ENCODE measurements around the gene CTDSP1. TPM values are rescaled to one million over a fixed set of nuclear protein-coding genes. Genes with fewer than 3 reads are reported as not detected.

Gene CTDSP1
- total RNA-seq, 1 donor = 59.7 TPM

DNA sequence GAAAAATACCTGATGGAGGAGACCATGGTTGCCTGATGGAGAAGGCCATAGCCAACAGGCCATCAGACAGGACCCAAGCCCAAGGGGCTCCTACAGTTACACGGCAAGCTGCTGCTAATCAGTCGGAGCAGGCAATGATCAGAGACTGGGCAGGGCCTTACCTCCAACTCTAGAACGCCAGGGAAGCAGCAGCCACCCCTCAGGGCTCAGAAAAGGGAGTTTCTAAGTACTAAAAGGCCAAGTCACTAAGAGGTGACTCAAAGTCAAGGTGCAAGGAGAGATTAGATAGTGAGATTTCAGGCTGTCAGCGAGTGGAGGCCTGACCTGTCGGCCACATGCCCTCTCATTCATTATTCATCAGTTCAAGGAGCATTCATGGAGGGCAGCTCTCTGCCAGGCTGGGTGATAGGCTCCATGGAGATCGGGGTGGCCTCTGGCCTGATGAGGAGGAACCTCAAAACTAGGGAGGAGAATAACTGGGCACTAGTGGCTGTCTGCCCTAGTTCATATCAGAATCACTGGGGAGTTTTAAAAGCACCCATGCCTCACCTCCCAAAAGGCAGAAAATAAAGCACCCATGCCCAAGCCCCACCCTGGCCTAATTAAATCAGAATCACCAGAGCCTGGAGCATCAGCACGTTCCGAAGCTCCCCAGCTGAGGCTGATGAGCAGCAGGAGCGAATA, 22.9 kb downstream of the CTDSP1 start:
- no peaks in the 10 kb centered on the region for H3K9me3 ChIP-seq (ENCODE audit: low read depth, low read length)
- H3K4me3 ChIP-seq (ENCODE audit: low read length) = no peak overlapping the region
- no peaks in the 10 kb centered on the region for H3K4me1 ChIP-seq (ENCODE audit: insufficient read depth, low read length)
- no peaks in the 10 kb centered on the region for H3K27me3 ChIP-seq (ENCODE audit: insufficient read depth, low read length)

DNA sequence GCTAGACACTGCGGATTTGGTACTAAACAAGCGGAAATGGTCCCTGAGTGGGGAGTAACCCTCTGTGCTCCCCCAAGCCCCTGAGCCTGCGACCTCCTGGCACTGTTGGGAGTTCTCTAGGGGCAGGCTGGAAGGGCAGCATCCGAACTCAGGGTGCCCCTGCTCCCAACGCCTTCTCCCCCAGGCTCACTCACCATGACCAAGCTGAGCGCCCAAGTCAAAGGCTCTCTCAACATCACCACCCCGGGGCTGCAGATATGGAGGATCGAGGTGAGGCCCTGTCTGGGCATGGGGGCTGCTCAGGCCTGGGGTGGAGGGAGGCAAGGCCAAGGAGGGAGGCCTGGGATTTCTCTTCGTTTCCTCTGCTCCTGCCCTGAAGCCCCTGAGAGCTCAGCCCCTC, 23.9 kb downstream of the CTDSP1 start:
- Histone ChIP-seq H3K4me3 (ENCODE audit: low read length) (no peak overlapping the region), H3K27me3 (ENCODE audit: insufficient read depth, low read length) (no peaks in the 10 kb centered on the region), H3K4me1 (ENCODE audit: insufficient read depth, low read length) (no peaks in the 10 kb centered on the region), H3K9me3 (ENCODE audit: low read depth, low read length) (no peaks in the 10 kb centered on the region)

DNA sequence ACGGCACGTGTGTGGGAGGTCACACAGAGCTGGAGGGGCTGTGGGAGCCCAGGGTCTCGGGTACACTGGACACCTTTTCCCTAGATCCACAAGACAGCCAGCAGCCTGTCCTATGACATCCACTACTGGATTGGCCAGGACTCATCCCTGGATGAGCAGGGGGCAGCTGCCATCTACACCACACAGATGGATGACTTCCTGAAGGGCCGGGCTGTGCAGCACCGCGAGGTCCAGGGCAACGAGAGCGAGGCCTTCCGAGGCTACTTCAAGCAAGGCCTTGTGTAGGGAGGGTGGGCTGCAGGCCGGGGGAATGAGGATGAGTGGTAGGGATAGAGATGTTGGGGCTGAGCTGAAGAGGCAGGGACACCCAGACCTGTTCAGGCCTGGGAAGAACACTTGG, 25.9 kb downstream of the CTDSP1 start:
- Histone ChIP-seq H3K4me3 (ENCODE audit: low read length) (no peak overlapping the region), H3K27me3 (ENCODE audit: insufficient read depth, low read length) (no peaks in the 10 kb centered on the region), H3K4me1 (ENCODE audit: insufficient read depth, low read length) (no peaks in the 10 kb centered on the region), H3K9me3 (ENCODE audit: low read depth, low read length) (no peaks in the 10 kb centered on the region)

DNA sequence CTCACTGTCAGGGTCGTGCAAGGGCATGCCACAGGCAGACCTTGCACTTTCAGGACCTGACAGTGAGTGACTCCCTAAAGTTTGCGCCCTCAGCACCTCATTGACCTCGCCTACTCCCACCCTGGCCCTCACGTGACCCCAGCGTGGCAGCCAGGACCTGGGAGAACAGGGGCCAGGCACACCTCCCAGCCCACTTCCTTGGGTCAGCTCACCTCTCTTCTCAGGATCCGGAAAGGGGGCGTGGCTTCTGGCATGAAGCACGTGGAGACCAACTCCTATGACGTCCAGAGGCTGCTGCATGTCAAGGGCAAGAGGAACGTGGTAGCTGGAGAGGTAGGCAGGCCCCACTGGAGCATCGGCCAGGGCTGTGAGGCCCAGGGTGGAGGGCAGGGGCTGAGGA, 28.1 kb downstream of the CTDSP1 start:
- H3K4me3 ChIP-seq (ENCODE audit: low read length) = no peak overlapping the region
- H3K9me3 ChIP-seq (ENCODE audit: low read depth, low read length) = no peaks in the 10 kb centered on the region
- no peaks in the 10 kb centered on the region for H3K4me1 ChIP-seq (ENCODE audit: insufficient read depth, low read length)
- H3K27me3 ChIP-seq (ENCODE audit: insufficient read depth, low read length) = no peaks in the 10 kb centered on the region

DNA sequence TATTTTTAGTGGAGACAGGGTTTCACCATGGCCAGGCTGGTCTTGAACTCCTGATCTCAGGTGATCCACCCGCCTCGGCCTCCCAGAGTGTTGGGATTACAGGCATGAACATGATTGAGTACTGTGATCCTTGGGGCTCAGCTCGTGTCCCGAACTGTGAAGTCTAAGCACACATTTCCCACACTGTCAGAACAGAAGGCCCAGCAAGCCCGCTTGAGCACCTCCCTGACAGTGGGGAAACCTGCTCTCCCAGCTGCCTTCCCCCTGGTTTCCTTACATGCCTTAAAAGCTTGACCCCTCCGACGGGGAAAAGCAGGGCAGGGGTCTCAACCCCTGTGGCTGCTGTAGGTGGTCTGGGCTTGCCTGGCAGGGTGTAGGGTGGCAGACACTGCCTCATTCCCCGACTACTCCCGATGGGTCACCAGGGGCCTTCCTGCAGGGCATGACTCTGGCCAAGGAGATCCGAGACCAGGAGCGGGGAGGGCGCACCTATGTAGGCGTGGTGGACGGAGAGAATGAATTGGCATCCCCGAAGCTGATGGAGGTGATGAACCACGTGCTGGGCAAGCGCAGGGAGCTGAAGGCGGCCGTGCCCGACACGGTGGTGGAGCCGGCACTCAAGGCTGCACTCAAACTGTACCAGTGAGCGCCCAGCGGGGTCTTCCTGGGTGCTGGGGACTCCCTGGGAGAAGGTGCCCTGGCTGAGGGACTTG, 29.3 kb downstream of the CTDSP1 start:
- Histone ChIP-seq H3K4me1 (ENCODE audit: insufficient read depth, low read length) (no peaks in the 10 kb centered on the region), H3K27me3 (ENCODE audit: insufficient read depth, low read length) (no peaks in the 10 kb centered on the region), H3K4me3 (ENCODE audit: low read length) (no peak overlapping the region), H3K9me3 (ENCODE audit: low read depth, low read length) (no peaks in the 10 kb centered on the region)

DNA sequence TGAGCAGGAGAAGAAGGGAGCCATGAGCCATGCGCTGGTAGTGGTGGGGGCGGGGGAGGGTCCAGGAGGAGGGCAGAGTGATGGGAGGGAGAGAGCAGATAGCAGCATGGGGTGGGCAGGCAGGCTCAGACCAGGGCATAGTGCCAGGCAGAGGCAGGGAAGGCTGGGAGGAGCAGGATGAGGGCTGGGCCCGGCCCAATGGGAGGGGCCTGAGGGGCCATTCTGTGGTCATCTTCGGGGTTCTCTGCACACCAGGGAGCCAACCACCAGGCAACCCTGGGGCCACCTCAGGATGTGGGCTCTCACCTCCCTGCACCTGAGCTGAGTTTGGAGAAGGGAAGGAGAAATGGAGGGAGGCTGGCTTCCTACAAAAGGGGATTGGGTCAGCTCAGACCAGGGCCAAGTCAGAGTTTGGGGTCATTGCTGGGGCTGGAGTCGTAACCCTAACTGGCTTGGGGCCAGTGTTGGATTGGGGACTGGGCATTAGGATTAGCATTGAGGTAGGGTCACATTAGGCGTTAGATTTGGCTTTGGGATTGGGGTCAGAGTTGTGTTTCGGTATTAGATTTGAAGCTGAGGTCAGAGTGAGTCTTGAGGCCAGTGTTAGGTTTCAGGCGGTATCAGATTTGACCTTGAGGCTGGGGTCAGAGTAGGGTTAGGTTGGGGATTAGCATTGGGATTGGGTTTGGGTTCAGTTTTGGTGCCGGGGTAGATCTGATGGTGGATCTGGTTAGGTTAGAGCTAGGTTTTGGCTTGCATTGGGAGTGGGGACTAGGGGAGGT, 30.4 kb downstream of the CTDSP1 start:
- Histone ChIP-seq H3K27me3 (ENCODE audit: insufficient read depth, low read length) (no peaks in the 10 kb centered on the region), H3K4me3 (ENCODE audit: low read length) (no peak overlapping the region), H3K9me3 (ENCODE audit: low read depth, low read length) (no peaks in the 10 kb centered on the region), H3K4me1 (ENCODE audit: insufficient read depth, low read length) (no peaks in the 10 kb centered on the region)

DNA sequence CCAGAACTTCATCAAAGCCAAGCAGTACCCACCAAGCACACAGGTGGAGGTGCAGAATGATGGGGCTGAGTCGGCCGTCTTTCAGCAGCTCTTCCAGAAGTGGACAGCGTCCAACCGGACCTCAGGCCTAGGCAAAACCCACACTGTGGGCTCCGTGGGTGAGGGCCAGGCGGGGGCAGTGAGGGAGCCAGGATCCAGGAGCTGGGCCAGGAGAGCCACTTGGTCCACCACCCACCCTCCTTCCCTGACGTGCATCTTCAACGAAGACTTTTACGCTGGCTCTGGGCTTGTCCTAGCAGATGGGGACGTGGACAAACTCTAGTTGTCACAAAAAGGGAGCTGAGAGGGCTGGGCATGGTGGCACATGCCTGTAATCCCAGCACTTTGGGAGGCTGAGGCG, 31.1 kb downstream of the CTDSP1 start:
- Histone ChIP-seq H3K4me3 (ENCODE audit: low read length) (no peak overlapping the region), H3K9me3 (ENCODE audit: low read depth, low read length) (no peaks in the 10 kb centered on the region), H3K4me1 (ENCODE audit: insufficient read depth, low read length) (no peaks in the 10 kb centered on the region), H3K27me3 (ENCODE audit: insufficient read depth, low read length) (no peaks in the 10 kb centered on the region)

DNA sequence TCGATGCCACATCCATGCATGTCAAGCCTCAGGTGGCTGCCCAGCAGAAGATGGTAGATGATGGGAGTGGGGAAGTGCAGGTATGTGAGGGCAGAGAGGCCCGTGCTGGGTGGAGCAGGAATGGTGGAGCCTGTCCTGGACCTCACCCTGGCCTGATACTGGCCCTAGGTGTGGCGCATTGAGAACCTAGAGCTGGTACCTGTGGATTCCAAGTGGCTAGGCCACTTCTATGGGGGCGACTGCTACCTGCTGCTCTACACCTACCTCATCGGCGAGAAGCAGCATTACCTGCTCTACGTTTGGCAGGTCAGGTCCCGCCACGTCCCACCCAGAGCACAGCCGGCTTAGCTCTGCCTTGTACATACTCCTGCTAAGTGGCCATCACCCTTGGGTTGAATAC, 32.2 kb downstream of the CTDSP1 start:
- Histone ChIP-seq H3K4me3 (ENCODE audit: low read length) (no peak overlapping the region), H3K4me1 (ENCODE audit: insufficient read depth, low read length) (no peaks in the 10 kb centered on the region), H3K9me3 (ENCODE audit: low read depth, low read length) (no peaks in the 10 kb centered on the region), H3K27me3 (ENCODE audit: insufficient read depth, low read length) (no peaks in the 10 kb centered on the region)

DNA sequence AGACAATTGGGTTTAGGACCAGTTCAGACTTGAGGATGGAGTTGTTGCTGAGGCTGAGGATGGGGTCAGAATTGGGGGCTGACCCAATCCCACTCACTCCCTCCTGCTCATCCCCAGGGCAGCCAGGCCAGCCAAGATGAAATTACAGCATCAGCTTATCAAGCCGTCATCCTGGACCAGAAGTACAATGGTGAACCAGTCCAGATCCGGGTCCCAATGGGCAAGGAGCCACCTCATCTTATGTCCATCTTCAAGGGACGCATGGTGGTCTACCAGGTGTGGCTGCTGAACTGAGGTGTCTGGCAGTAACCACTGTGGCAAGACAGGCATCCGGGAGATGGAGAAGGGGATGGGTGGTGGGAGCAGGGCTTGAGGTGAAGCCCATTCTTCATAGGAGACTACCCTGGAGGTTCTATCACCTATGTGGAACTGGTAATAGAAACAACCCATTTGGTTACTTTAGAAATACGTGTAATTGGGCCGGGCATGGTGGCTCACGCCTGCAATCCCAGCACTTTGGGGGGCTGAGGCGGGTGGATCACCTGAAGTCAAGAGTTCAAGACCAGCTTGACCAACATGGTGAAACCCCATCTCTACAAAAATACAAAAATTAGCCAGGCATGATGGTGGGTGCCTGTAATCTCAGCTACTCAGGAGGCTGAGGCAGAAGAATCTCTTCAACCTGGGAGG, 33.2 kb downstream of the CTDSP1 start:
- Histone ChIP-seq H3K4me1 (ENCODE audit: insufficient read depth, low read length) (no peaks in the 10 kb centered on the region), H3K9me3 (ENCODE audit: low read depth, low read length) (no peaks in the 10 kb centered on the region), H3K27me3 (ENCODE audit: insufficient read depth, low read length) (no peaks in the 10 kb centered on the region), H3K4me3 (ENCODE audit: low read length) (no peak overlapping the region)

DNA sequence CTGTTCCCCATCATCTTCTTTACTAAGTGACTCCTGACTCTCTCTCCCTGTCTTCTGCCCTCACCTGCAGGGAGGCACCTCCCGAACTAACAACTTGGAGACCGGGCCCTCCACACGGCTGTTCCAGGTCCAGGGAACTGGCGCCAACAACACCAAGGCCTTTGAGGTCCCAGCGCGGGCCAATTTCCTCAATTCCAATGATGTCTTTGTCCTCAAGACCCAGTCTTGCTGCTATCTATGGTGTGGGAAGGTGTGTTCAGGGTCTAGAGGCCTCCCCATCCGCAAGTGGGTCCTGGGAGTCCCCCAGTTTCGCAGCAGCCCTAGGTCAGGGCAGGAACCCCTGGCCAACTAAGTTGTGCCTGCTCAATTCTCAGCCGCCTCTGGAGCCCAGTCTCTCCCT, 34.8 kb downstream of the CTDSP1 start:
- Histone ChIP-seq H3K27me3 (ENCODE audit: insufficient read depth, low read length) (no peaks in the 10 kb centered on the region), H3K4me1 (ENCODE audit: insufficient read depth, low read length) (peaks cover 11% of the 10 kb centered on the region), H3K4me3 (ENCODE audit: low read length) (no peak overlapping the region), H3K9me3 (ENCODE audit: low read depth, low read length) (no peaks in the 10 kb centered on the region)

DNA sequence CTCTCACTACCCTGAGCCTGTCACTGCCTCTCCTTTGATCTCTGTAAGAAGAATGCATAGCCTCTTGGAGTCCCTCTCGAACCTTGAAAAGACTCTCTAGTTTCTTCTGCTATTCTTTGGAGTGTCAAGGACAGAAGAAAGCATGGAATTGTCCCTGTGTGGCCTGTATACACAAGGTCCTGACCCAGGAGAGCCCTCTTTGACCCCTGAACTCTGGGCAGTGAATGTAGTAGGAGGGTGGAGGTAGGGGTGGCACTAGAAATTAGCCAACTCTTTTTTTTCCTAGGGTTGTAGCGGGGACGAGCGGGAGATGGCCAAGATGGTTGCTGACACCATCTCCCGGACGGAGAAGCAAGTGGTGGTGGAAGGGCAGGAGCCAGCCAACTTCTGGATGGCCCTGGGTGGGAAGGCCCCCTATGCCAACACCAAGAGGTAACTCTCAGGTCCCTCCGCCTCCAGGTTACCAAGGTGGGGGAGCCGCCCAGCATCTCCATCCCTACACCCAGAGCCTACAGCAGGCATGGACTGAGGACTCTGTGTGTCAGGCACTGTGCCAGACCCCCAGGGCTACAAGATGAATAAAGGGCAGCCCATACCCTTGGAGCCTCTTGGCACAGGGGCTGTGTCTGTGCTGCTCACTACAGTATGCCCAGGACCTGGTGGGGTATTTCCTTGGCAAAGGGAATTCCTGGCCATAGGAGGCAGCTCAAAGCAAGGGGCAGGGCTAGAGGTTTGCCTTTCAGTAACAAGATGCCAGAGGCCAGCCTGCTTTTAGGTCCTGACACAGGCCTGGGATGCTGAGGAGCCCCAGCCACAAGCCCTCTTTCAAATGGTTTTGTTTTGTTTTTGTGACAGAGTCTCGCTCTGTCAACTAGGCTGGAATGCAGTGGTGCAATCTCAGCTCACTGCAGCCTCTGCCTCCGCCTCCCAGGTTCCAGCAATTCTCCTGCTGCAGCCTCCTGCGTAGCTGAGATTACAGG, 35.6 kb downstream of the CTDSP1 start:
- no peaks in the 10 kb centered on the region for H3K27me3 ChIP-seq (ENCODE audit: insufficient read depth, low read length)
- H3K4me1 ChIP-seq (ENCODE audit: insufficient read depth, low read length) = peaks cover 11% of the 10 kb centered on the region
- no peaks in the 10 kb centered on the region for H3K9me3 ChIP-seq (ENCODE audit: low read depth, low read length)
- no peak overlapping the region for H3K4me3 ChIP-seq (ENCODE audit: low read length)

DNA sequence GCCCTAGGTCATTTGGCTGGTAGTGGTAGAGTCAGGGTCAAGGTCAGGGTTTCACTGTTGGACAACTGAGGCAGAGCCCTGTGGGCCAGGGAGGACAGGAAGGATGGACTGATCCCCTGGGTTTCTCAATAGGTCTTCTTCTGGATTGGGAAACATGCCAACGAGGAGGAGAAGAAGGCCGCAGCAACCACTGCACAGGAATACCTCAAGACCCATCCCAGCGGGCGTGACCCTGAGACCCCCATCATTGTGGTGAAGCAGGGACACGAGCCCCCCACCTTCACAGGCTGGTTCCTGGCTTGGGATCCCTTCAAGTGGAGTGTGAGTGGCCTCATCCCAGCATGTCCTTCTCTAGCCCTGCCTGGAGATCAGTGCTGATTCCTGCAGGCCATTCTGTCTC, 37.3 kb downstream of the CTDSP1 start:
- H3K4me1 ChIP-seq (ENCODE audit: insufficient read depth, low read length) = peaks cover 11% of the 10 kb centered on the region
- H3K4me3 ChIP-seq (ENCODE audit: low read length) = no peak overlapping the region
- no peaks in the 10 kb centered on the region for H3K27me3 ChIP-seq (ENCODE audit: insufficient read depth, low read length)
- no peaks in the 10 kb centered on the region for H3K9me3 ChIP-seq (ENCODE audit: low read depth, low read length)

DNA sequence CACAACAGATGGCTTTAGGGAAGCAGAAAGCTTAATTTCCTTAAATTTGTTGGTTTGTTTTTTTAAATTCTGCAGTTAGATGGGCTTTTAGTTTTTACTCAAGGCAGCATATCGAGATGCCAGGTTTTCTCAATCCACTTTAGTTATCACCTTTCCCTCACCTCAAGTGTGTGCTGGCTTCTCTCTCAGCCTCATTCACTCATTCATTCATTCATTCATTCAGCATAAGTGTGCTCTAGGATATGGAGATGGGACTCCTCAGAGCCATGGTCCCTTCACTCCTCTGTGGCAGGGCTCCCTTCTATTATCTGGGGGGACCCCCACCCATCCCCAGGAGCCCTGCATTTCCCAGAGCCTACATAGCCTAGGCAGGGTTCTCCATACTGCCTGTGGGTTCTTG, 38.3 kb downstream of the CTDSP1 start:
- Histone ChIP-seq H3K27me3 (ENCODE audit: insufficient read depth, low read length) (no peaks in the 10 kb centered on the region), H3K9me3 (ENCODE audit: low read depth, low read length) (no peaks in the 10 kb centered on the region), H3K4me1 (ENCODE audit: insufficient read depth, low read length) (peaks cover 11% of the 10 kb centered on the region), H3K4me3 (ENCODE audit: low read length) (no peak overlapping the region)

DNA sequence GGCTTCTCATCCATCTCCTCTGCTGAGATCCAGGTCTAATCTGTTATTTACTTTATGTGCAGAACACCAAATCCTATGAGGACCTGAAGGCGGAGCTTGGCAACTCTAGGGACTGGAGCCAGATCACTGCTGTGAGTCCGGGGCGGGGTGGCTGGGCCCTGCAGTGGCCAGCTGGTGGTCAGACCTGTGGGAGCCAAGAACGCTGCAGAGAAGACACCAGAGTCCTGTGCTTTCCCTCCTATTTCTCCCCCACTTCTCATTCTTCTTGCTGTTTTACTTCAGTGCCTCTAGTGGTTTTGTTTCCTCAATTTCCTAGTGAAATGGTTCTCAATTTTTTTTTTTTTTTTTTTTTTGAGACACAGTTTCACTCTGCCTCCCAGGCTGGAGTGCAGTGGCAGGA, 38.9 kb downstream of the CTDSP1 start:
- H3K27me3 ChIP-seq (ENCODE audit: insufficient read depth, low read length) = no peaks in the 10 kb centered on the region
- no peaks in the 10 kb centered on the region for H3K9me3 ChIP-seq (ENCODE audit: low read depth, low read length)
- no peak overlapping the region for H3K4me3 ChIP-seq (ENCODE audit: low read length)
- peaks cover 11% of the 10 kb centered on the region for H3K4me1 ChIP-seq (ENCODE audit: insufficient read depth, low read length)
